Gastrocnemius medialis (tissue), 4 donors: ENCODE data around the gene ZC3H7B. TPM values are rescaled to one million over a fixed set of nuclear protein-coding genes. Genes with fewer than 3 reads are reported as not detected.
A peak's percentile ranks its signal among the peaks of the same experiment; 100 is the strongest.

Source experiments
- ATAC-seq, 2 donors: fragments of 150-250 bp; one replicate each; pipeline ENCODE4 v1.9.1; 2016
- DNase-seq, 2 donors: peaks; one replicate each; pipeline ENCODE4 v3.0.0-alpha.2; 2019
- H3K27ac ChIP-seq, 4 donors: fragments of 200-600 bp; sonication (generic); 1 replicate in 1 of 4; 2 replicates in 3 of 4; pipeline ENCODE4 v1.5.1; 2016 to 2018; ENCODE audit warnings: mild to moderate bottlenecking in 2 of 4, moderate library complexity in 1 of 4
- H3K27me3 ChIP-seq, 3 donors: fragments of 200-600 bp; sonication (generic) in 2 of 3; 1 replicate in 1 of 3; 2 replicates in 2 of 3; pipeline versions ENCODE4 v1.5.1 to v1.6.0; 2016 to 2019; ENCODE audit warnings: mild to moderate bottlenecking in 1 of 3, moderate library complexity in 1 of 3
- H3K36me3 ChIP-seq, 2 donors: fragments of 200-600 bp; sonication (generic) in 1 of 2; one replicate each; pipeline ENCODE4 v1.5.1; 2017 to 2018
- H3K4me1 ChIP-seq, 2 donors: fragments of 200-600 bp; sonication (generic) in 1 of 2; one replicate each; pipeline ENCODE4 v1.5.1; 2016 to 2017; ENCODE audit warnings: mild to moderate bottlenecking in 2 of 2
- H3K4me3 ChIP-seq, 4 donors: fragments of 200-600 bp; sonication (generic) in 3 of 4; 1 replicate in 1 of 4; 2 replicates in 3 of 4; pipeline ENCODE4 v1.5.1; 2016 to 2019; ENCODE audit warnings: mild to moderate bottlenecking in 2 of 4
- H3K9me3 ChIP-seq, 3 donors: fragments of 200-600 bp; sonication (generic) in 2 of 3; 1 replicate in 1 of 3; 2 replicates in 2 of 3; pipeline ENCODE4 v1.5.1; 2016 to 2019
- POLR2A ChIP-seq, 2 donors: fragments of 450-650 bp; IDR thresholded peaks; one replicate each; pipeline ENCODE4 v1.6.1; 2017; ENCODE audit warnings: antibody characterized with exemption in 2 of 2, mild to moderate bottlenecking in 2 of 2, moderate library complexity in 2 of 2
- in situ Hi-C, 4 donors: fragments of 200-750 bp; cut with MboI; loops; one replicate each; pipeline versions ENCODE4 v1.15.0 to v1.8.0; 2017; ENCODE audit warnings: low sequenced_read_pairs in 4 of 4
- intact Hi-C: fragments of 100-400 bp; cut with DNase I; formaldehyde crosslinking; loops from one replicate; pipeline ENCODE4 v1.15.1; 2023; ENCODE audit warnings: low total_unique reads
- total RNA-seq, 4 donors: library from RNA; depleted of rRNA; stranded (reverse); fragments of >200 nt; gene quantifications; one replicate each; pipeline versions ENCODE4 v1.1.0 to v1.2.3, GENCODE V29; 2016
- TF ChIP-seq, protein P1 (sequence below), 5 experiments: fragments of 450-650 bp in 3 of 5; fragments of 200-600 bp in 2 of 5; sonication (generic) in 2 of 5; IDR thresholded peaks in 4 of 5; conservative IDR thresholded peaks in 1 of 5; 1 replicate in 4 of 5; 2 replicates in 1 of 5; pipeline ENCODE4 v1.5.1; 2016 to 2019; ENCODE audit warnings: antibody characterized with exemption in 5 of 5, mild to moderate bottlenecking in 3 of 5, moderate library complexity in 3 of 5

ZC3H7B gene
- total RNA-seq, 4 donors from 2014 or later = 17.0 to 22.6 (median 20.5) TPM

- TF ChIP-seq, protein P1, sequence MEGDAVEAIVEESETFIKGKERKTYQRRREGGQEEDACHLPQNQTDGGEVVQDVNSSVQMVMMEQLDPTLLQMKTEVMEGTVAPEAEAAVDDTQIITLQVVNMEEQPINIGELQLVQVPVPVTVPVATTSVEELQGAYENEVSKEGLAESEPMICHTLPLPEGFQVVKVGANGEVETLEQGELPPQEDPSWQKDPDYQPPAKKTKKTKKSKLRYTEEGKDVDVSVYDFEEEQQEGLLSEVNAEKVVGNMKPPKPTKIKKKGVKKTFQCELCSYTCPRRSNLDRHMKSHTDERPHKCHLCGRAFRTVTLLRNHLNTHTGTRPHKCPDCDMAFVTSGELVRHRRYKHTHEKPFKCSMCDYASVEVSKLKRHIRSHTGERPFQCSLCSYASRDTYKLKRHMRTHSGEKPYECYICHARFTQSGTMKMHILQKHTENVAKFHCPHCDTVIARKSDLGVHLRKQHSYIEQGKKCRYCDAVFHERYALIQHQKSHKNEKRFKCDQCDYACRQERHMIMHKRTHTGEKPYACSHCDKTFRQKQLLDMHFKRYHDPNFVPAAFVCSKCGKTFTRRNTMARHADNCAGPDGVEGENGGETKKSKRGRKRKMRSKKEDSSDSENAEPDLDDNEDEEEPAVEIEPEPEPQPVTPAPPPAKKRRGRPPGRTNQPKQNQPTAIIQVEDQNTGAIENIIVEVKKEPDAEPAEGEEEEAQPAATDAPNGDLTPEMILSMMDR (IDR thresholded peaks at IDR 0.05 in 4 of 5, conservative IDR thresholded peaks at IDR 0.05 in 1 of 5) = no peak
- TF ChIP-seq POLR2A (IDR thresholded peaks at IDR 0.05) = no peak
- intact Hi-C loops = no loop called here
- in situ Hi-C loops = loop anchor here in 1 of 4 donors (25.0 kb wide), 1 partner anchor 240 kb away; the partner anchor contains the start of gene POLR3H
- Histone ChIP-seq H3K27me3 (no peaks in the 10 kb centered on the region), H3K4me3 (no peak overlapping the region), H3K36me3 (no peaks in the 10 kb centered on the region), H3K27ac (no peak overlapping the region), H3K9me3 (no peaks in the 10 kb centered on the region), H3K4me1 (peaks cover 6 to 8% of the 10 kb centered on the region in 2 donors)
- ATAC-seq (no peak), DNase-seq (no peak)
These were observed 4.3 kb upstream of the ZC3H7B start for GRCh38 chr22:41296826-41297667.

DNA sequence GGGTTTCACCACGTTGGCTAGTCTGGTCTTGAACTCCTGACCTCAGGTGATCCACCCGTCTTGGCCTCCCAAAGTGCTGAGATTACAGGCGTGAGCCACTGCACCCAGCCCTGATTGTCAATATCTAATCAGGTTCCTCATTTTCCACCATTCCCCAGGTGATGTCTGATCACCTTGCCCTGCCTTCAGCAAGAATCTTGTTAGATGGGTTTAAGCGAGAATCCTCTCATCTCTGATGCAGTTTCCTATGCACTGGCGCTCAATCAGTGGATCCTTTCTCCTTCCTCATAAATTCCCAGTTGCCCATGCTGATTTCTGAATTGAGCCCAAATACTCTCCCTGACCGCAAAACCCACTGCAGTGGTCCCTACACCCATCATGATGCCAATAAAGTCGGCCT is 664 bp upstream of the ZC3H7B start:
- DNase-seq (no peak), ATAC-seq (no peak)
- Histone ChIP-seq H3K27me3 (no peaks in the 10 kb centered on the region), H3K4me3 (peak overlapping the region; percentile 85 to 95 (median 90)), H3K9me3 (no peaks in the 10 kb centered on the region), H3K36me3 (no peaks in the 10 kb centered on the region), H3K4me1 (peaks cover 19 to 22% of the 10 kb centered on the region in 2 donors), H3K27ac (peak overlapping the region; percentile 83 to 92 (median 88))
- intact Hi-C loops = loop anchor here (1.0 to 10.0 kb wide), 3 partner anchors 27 to 144 kb away; partner anchors contain the start of gene TOB2
- TF ChIP-seq, protein P1 (IDR thresholded peaks at IDR 0.05 in 4 of 5, conservative IDR thresholded peaks at IDR 0.05 in 1 of 5) = no peak
- TF ChIP-seq POLR2A (IDR thresholded peaks at IDR 0.05) = no peak
- in situ Hi-C loops = loop anchor here in 1 of 4 donors (10.0 kb wide), 1 partner anchor 96 kb away; the partner anchor contains the start of gene L3MBTL2

GRCh38 chr22:41302021-41302767 is 869 bp downstream of the ZC3H7B start:
- no peaks in the 10 kb centered on the region for H3K36me3 ChIP-seq
- intact Hi-C loops (loop anchor here (5.0 to 10.0 kb wide), 2 partner anchors 65 to 143 kb away; partner anchors contain the start of gene TOB2), in situ Hi-C loops (loop anchor here in 1 of 4 donors (10.0 kb wide), 1 partner anchor 97 kb away; the partner anchor contains the start of gene L3MBTL2)
- H3K27ac ChIP-seq = peak overlapping the region; percentile 83 to 92 (median 88)
- no peaks in the 10 kb centered on the region for H3K27me3 ChIP-seq
- ATAC-seq (peak in 1 of 2 donors; percentile 9), DNase-seq (no peak)
- peak overlapping the region; percentile 85 to 95 (median 90) for H3K4me3 ChIP-seq
- TF ChIP-seq, protein P1 (IDR thresholded peaks at IDR 0.05 in 4 of 5, conservative IDR thresholded peaks at IDR 0.05 in 1 of 5) = no peak
- no peak for TF ChIP-seq POLR2A (IDR thresholded peaks at IDR 0.05)
- H3K9me3 ChIP-seq = no peaks in the 10 kb centered on the region
- peaks cover 21 to 28% of the 10 kb centered on the region in 2 donors for H3K4me1 ChIP-seq

DNA sequence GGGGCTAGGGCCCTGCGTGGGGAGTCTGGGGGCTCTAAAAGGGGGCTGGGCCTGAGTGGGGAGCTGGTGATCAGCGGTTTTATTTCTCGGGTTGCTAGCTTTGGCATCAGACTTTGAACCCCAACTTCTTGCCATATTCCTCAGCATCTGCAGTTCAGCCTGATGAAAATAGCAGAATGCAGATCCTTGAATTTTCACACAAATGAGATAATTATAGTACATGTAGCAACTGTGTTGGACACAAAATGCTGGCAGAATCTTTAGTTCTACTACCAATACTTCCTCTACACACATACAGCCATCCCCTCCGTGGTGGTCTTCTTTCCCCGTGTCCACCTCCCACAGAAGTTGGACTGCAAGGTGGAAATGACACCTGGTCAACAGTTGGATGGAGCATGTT is 1.5 kb downstream of the ZC3H7B start:
- Histone ChIP-seq H3K27me3 (no peaks in the 10 kb centered on the region), H3K9me3 (no peaks in the 10 kb centered on the region), H3K27ac (peak overlapping the region; percentile 83 to 92 (median 88)), H3K4me3 (peak overlapping the region; percentile 85 to 95 (median 90)), H3K36me3 (no peaks in the 10 kb centered on the region), H3K4me1 (peaks cover 27 to 34% of the 10 kb centered on the region in 2 donors)
- DNase-seq (no peak), ATAC-seq (no peak)
- intact Hi-C loops (loop anchor here (5.0 to 10.0 kb wide), 2 partner anchors 64 to 142 kb away; partner anchors contain the start of gene TOB2), in situ Hi-C loops (loop anchor here in 1 of 4 donors (10.0 kb wide), 1 partner anchor 98 kb away; the partner anchor contains the start of gene L3MBTL2)
- TF ChIP-seq, protein P1 (IDR thresholded peaks at IDR 0.05 in 4 of 5, conservative IDR thresholded peaks at IDR 0.05 in 1 of 5) = no peak
- TF ChIP-seq POLR2A (IDR thresholded peaks at IDR 0.05) = no peak
